Epidermal melanocyte (primary cell): Measurements from ENCODE around the gene PLA2G15.
A peak's percentile ranks its signal among the peaks of the same experiment; 100 is the strongest.
"Not testable (repeated sequence)": the region's sequence is repeated elsewhere in the genome, so short reads cannot be mapped to it uniquely, and the experiment has no call there.

Experiments used
- DNase-seq: peaks from one replicate; pipeline ENCODE4 v3.0.0; 2011; ENCODE audit warnings: low spot score; ENCODE audit not compliant: insufficient read length

PLA2G15 gene

GRCh38 chr16:68276223-68276622 lies 31.1 kb downstream of the PLA2G15 start:
- no peak for DNase-seq

- no peak for DNase-seq
Measured at GRCh38 chr16:68279726-68280558, 34.8 kb downstream of the PLA2G15 start.

- DNase-seq = no peak
Measured at GRCh38 chr16:68281368-68282063, 36.3 kb downstream of the PLA2G15 start.

- no peak for DNase-seq
Measured at GRCh38 chr16:68282064-68282452, 36.9 kb downstream of the PLA2G15 start.

- DNase-seq = no peak
Measured at GRCh38 chr16:68283346-68283745, 38.2 kb downstream of the PLA2G15 start.

- peak; percentile 30 for DNase-seq
Measured at GRCh38 chr16:68283801-68284598, 38.8 kb downstream of the PLA2G15 start.

- DNase-seq = no peak
Measured at GRCh38 chr16:68284847-68285246, 39.7 kb downstream of the PLA2G15 start.

- DNase-seq = no peak
Measured at GRCh38 chr16:68285683-68286082, 40.5 kb downstream of the PLA2G15 start.

- no peak for DNase-seq
Measured at GRCh38 chr16:68286153-68287074, 41.2 kb downstream of the PLA2G15 start.

GRCh38 chr16:68287276-68288251 lies 42.4 kb downstream of the PLA2G15 start:
- DNase-seq = no peak

GRCh38 chr16:68288252-68288650 lies 43.1 kb downstream of the PLA2G15 start:
- DNase-seq = no peak

- DNase-seq = not testable (repeated sequence)
Measured at GRCh38 chr16:68288796-68289195, 43.6 kb downstream of the PLA2G15 start.

GRCh38 chr16:68289202-68289601 lies 44.0 kb downstream of the PLA2G15 start:
- DNase-seq = no peak

GRCh38 chr16:68289621-68290329 lies 44.6 kb downstream of the PLA2G15 start:
- DNase-seq = no peak

- no peak for DNase-seq
Measured at GRCh38 chr16:68290450-68290849, 45.3 kb downstream of the PLA2G15 start.

GRCh38 chr16:68291227-68291626 lies 46.1 kb downstream of the PLA2G15 start:
- DNase-seq = no peak

- DNase-seq = no peak
Measured at GRCh38 chr16:68292425-68292824, 47.3 kb downstream of the PLA2G15 start.

- no peak for DNase-seq
Measured at GRCh38 chr16:68296291-68296690, 51.1 kb downstream of the PLA2G15 start.

GRCh38 chr16:68296693-68297092 lies 51.5 kb downstream of the PLA2G15 start:
- DNase-seq = no peak
